GM19240 (cell line): ENCODE results near the gene ABHD16A.

Experiments
- DNase-seq: peaks from one replicate; pipeline ENCODE4 v3.0.0; 2011; ENCODE audit warnings: low spot score; ENCODE audit not compliant: insufficient read length

The ABHD16A gene

GRCh38 chr6:31732029-31732428 is 28.9 kb upstream of the ABHD16A start:
- DNase-seq, result no peak

GRCh38 chr6:31730631-31731086 is 27.5 kb upstream of the ABHD16A start:
- DNase-seq, result no peak

GRCh38 chr6:31729979-31730630 is 27.0 kb upstream of the ABHD16A start:
- no peak for DNase-seq

GRCh38 chr6:31729515-31729978 is 26.4 kb upstream of the ABHD16A start:
- DNase-seq, result no peak

GRCh38 chr6:31728767-31729514 is 25.8 kb upstream of the ABHD16A start, which contains the start of gene DDAH2:
DDAH2 (minus strand) TSS chr6:31729299; CDS start chr6:31729161, 138 bp downstream.
- no peak for DNase-seq

GRCh38 chr6:31727717-31728671 is 24.9 kb upstream of the ABHD16A start:
- DNase-seq, result no peak

GRCh38 chr6:31727034-31727716 is 24.1 kb upstream of the ABHD16A start:
- no peak for DNase-seq

- DNase-seq, result no peak
Measured at GRCh38 chr6:31725502-31726350, 22.6 kb upstream of the ABHD16A start.

- no peak for DNase-seq
Measured at GRCh38 chr6:31723980-31724691, 21.0 kb upstream of the ABHD16A start.

GRCh38 chr6:31723245-31723979 is 20.3 kb upstream of the ABHD16A start, which contains the start of gene MPIG6B:
MPIG6B (plus strand) TSS chr6:31723373; CDS start chr6:31723384, 11 bp downstream.
- DNase-seq, result no peak

GRCh38 chr6:31722173-31722572 is 19.0 kb upstream of the ABHD16A start:
- no peak for DNase-seq

- no peak for DNase-seq
Measured at GRCh38 chr6:31721351-31722020, 18.4 kb upstream of the ABHD16A start, which contains the start of gene LY6G6C. LY6G6C (minus strand) TSS chr6:31721746; CDS start chr6:31721679, 67 bp downstream.

- DNase-seq, result no peak
Measured at GRCh38 chr6:31720196-31720770, 17.2 kb upstream of the ABHD16A start.

GRCh38 chr6:31719001-31719400 is 15.9 kb upstream of the ABHD16A start:
- no peak for DNase-seq

GRCh38 chr6:31718265-31718664 is 15.1 kb upstream of the ABHD16A start:
- DNase-seq, result no peak

- DNase-seq, result no peak
Measured at GRCh38 chr6:31717499-31718222, 14.5 kb upstream of the ABHD16A start.
